HG02884 (cell line): Measurements from ENCODE around the gene CTXN1.
"Not testable (repeated sequence)": the region's sequence is repeated elsewhere in the genome, so short reads cannot be mapped to it uniquely, and the experiment has no call there.

Source experiments
- ATAC-seq: cut with Tn5 transposase; IDR thresholded peaks from one replicate; pipeline ENCODE4 v1.9.1; 2021; ENCODE audit warnings: mild to moderate bottlenecking, moderate library complexity; ENCODE audit not compliant: unreplicated experiment

CTXN1 gene

DNA sequence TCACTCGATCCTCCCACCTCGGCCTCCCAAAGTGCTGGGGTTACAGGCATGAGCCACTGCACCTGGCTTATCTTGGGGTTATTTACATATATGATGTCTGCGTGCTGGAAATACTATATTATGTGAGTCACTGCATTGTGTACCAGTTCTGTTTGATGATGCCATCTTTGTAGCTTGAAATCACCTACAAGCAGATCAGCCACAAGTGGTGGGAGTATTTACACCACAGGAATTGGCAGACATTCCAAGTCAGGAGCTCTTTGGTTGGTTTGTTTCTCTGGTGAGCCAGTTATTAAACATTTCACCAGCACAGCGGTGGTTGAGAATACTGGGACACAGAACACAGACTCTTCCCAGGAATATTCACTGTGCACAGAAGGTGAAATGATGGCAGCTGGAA, 22.0 kb upstream of the CTXN1 start:
- ATAC-seq: no peak

DNA sequence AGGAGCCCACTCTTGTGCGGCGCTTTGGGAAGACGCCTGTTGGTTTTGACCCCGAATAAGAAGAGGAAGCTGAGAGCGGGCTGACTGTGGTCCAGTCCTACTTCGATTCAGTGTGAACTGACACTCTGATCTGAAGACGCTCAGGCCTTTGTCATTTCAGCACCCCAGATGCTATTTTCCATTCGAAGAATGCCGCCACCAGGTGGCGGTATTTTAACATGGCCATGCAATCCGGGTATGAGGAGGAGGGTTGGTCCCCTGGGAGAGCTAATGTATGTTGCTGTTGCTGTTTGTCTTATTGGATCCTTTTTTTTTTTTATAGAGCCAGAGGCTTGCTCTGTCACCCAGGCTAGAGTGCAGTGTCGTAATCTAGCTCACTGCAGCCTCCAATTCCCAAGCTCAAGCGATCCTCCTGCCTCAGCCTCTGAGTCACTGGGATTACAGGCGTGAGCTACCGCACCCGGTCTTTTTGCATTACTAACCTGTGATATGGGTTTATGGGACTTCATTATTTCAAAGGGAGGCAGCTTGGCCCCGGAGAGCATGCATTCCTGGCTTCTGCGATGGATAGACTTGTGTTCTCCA, 18.3 kb upstream of the CTXN1 start:
- ATAC-seq: peak; percentile 31

DNA sequence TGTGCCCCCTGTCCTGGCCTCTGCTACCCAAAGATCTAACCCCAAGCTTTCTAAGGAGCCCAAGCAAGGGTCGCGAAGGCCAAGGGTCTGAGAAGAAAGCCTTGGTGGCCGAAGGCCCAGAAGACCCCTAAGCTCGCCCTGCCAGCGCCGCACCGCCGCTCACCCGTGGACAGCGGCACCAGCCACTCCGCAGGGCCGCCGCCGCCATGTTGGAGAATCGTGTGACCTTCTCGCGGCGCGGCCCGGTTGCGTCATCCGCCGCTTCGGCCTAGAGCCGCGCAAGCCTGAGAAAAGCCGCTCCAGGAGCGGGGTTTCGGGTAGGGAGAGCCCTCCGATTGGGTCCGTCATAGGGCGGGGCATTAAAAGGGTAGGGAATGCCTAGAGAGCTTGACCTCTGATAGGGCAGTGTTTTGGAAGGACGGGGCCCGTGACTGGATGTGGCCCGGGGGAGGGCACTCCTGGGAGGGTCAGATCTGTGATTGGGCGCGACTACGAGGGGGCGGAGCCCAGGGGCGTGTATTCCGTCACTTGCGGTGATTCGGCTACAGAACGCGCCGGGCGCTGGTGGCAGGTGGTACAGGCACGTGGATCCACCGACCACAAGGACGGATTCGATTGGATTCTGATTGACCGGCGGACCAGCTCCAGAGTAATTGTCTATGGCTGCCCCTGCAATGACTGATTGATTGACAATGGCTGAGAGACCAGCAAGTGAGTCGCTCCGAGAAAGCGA, 17.7 kb upstream of the CTXN1 start, which contains the start of gene TIMM44:
TSS of gene TIMM44 (minus strand) at position 223 of the 733 bp plus-strand sequence. CDS start at position 208, 15 bp downstream.
- peak; percentile 95 for ATAC-seq

DNA sequence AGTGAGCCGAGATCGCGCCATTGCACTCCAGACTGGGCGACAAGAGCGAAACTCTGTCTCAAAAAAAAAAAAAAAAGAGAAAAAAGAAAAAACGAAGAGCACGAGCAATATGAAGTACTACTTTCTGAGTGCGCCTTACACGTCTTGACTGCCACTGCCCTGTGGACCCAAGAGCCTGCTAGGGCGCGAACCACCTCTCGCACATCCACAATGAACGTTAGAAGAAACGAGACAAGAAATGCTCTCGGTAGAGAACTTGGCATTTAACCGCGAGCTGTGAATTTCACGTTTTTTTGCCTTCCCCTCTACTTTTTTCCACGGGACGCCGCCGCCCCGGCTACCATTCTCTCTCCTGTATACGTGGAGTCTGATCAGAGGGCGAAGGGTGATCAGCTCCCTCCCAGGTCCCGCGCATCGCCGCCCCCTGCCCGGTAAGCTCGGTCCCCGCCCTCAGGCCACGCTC, 17.1 kb upstream of the CTXN1 start:
- ATAC-seq: no peak

DNA sequence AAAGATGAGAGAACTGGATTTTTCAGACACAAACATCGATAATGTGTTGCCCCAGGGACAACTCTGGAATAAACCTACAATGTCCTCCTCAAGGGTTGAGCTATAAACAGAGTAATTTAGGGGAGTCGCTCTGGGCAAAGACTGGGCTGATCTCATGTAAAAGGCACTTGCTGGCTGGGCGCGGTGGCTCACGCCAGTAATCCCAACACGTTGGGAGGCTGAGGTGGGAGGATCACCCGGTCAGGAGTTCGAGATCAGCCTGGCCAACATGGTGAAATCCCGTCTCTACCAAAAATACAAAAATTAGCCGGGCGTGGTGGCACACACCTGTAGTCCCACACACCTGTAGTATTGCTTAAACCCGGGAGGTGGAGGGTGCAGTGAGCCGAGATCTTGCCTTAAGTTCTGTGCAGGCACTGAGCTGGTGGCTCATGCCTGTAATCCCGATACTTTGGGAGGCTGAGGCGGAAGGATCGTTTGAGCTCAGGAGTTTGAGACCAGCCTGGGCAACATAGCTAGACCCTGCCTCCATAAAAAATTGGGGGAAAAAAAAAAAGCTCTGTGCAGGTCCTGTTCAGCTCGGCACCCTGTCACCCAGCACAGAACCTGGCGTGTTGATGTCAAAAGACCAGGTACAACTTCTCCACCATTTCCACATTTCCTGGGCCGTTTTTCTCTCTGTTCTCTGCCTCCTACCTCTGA, 16.1 kb upstream of the CTXN1 start:
- no peak for ATAC-seq

DNA sequence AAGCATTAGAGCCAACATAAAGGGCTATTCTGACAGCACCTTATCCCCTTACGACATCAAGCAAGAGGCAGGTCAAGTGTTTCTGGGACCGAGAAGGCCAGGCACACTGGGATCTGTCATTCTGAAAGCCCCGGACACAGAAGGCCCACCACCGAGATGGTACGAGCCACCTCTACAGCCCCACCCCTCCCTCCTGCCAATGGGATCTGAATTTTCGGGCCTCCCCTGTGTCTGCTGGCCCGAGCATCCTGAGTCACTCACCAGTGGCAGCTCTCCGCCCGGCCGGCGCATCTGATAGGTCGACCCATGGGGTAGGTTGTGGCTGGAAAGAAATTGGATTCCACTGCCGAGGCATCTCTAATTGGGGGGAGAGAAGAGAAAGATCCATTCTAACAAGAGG, 14.9 kb upstream of the CTXN1 start:
- no peak for ATAC-seq

DNA sequence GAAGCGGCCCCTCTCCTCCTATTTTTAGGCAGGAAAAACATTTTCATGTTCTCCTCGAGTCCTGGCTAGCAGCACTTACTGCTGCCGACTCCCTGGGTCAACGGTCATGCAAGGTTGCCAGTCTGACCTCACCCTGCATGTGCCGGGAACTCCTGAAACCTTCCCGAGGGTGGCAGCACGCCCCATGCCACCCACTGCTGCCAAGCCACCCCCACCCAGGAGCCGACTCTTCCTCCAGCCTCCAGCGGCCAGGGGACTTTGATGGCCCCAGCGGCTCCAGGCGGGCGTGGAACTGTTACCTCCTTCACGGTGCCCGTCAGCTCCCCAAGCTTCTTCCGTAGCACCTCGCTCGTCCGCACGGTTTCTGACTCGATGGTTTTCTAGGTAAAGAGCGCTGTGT, 8.8 kb upstream of the CTXN1 start:
- ATAC-seq: no peak

DNA sequence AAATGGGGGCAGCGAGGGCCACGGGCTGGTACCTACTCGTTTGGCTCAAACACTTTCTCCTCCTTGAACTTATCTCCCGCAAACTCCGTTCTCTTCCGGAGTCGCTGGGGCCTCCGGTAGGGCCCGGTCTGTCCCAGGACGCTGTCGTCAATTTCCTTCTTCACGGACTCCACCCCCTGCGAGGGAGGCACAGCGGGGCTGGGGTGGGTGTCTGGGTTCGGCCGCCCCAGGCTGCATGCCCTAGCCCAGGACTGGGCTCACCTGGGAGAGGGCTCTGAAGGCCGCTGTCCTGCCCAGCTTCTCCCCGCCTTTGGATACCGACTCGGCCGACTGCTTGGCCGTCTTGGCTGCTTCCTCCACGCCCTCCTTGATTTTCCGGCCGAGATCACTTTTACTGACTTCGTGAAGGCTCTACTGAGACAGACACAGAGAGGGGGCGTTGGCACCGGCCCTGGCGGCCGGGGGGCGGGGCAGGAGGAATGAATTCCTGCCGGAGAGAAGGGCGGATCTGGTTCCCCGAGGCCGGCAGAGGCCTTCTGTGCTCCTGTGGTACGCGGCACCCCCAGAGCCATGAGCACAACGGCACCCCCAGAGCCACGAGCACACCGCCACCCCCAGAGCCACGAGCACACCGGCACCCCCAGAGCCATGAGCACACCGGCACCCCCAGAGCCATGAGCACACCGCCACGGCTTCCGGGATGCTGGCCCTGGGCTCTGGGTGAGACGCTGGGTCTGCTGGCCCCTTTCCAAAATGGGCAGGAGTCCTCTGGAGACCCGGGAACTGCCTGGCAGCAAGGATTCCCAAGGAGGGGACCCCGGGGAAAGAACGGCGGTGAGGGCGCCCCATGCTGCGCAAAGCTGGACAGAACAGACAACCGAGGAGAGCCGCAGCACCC, 8.1 kb upstream of the CTXN1 start:
- ATAC-seq: no peak

DNA sequence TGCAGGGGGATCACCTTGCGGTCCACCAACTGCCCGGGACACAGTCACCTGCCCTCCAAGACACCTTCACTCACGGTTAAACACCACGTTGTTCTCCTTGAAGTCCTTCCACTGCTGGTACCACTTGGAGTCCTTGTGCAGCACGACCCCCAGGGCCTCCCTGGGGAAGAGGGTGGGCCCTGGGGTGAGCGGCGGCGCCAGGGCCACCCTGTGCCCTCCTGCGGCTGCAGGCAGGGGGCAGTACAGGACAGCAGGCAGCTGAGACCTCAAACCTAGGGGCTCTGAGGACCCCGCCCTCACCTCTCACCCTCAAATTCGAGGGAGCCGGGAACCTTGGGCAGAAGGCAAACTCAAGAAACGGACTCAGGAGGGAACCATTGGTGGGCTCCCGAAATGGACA, 7.5 kb upstream of the CTXN1 start:
- ATAC-seq: no peak

DNA sequence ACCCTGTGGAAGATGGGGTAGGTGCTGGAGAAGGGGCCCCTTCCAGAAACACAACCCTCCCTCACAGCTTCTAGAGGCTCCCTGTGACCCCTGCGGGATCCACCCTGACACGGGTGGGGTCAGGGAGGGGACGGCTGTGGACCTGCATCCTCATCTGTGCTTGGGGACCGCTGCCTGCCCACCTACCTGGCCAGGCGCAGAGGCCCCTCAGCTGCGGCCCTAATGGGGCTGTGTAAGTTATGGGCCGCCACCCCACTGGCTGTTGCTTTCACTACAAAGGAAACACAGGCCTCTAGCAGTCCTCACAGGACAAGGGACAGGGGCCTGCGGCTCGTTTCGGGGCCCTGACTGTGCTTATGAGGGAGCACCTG, 7.0 kb upstream of the CTXN1 start:
- no peak for ATAC-seq

DNA sequence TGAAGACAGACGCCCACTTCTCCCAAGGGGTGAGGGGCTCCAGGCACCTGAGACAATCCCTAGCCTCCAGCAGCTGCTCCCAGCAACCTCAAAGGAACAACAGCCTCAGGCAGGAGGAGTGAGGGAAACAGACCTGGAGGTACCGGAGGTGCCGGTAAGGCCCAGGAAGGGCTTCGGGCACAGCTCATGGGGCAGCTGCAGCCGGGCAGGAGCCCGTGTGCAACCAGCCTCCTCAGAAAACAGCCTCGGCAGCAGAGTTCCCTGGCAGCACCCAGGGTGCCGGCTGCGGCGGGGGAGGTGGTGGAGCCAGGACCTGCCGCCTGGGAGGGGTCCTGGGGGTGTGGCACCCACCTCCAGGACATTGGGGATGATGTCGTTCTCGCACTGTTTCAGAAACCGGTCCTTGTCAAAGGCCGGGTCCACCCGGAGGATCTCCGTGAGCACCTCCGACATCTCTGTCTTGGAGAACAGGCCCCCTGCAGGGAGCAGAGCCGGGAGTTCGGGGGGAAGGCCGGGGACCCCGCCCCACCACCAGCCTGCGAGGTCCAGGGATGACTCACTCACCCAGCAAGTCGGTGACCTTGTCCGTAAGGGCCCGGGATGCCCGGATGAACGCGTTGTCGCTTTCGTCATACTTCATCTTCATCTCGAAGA, 6.5 kb upstream of the CTXN1 start:
- no peak for ATAC-seq

DNA sequence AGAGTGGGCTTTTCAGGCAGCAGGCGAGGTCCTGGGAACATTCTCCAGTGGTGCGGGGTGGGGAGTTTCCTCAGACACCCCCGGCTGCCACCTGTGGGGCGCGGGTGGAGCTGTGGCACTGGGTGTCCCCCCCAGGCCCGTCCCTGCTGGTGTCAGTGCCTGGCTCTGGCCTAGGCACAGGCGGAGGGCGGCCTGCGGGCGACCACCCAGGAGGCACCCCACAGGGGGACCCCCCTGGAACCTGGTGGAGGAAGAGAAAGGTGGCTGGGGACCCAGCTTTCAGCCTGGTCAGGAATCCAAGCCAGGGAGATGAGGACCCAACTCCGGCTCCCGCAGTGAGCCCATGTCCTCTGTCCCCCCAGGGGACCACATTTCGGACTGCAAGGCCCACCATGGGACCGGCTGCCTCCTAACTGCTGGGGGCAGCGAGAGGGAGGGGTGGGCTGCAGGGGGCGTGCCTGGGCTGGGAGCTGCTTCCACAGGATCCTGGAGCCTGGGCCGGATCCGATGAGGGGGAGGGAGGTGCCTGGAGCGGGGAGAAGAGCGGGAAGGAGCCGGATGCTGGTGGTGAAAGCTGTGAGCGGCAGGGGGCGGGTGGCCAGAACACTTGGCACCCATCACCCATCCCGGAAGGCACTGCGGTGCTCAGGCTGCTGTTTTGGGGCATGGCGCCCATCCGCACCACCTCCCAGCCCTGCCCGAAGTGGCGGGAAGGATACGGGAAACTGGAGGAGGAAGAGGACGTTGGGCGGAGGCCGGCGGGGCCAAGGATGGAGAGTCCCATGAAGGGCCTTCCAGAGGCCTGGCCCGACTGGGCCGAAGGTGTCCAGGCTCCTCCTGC, 5.5 kb upstream of the CTXN1 start:
- ATAC-seq: no peak

DNA sequence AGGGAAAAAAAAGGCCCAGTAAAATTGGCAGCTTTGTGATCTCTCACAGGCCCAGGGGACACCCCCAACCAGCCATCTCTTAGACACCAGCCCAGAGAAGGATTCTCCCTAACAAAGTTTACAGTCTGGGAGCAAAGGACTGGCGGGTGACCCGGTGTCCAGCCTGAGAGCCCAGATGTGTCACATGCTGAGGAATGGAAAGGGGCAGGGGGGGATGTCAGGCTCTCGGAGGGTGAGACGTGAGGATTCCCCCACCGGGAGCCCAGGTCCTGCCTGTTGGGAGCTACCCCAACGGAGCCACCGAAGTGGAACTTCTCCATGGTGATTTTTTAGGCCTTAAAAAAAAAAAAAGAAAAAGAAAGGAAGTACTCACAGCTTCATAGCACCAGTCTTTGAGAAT, 4.8 kb upstream of the CTXN1 start:
- no peak for ATAC-seq

DNA sequence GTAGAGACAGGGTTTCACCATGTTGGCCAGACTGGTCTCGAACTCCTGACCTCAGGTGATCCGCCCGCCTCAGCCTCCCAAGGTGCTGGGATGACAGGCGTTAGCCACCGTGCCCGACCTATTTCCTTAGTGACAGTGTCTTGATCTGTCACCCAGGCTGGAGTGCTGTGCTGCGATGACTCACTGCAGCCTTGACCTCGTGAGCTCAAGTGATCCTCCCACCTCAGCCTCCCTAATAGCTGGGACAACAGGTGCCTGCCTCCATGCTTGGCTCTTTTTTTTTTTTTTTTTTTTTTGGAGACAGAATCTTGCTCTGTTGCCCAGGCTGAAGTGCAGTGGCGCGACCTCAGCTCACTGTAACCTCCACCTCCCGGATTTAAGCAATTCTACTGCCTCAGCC, 4.1 kb upstream of the CTXN1 start:
- not testable (repeated sequence) for ATAC-seq

DNA sequence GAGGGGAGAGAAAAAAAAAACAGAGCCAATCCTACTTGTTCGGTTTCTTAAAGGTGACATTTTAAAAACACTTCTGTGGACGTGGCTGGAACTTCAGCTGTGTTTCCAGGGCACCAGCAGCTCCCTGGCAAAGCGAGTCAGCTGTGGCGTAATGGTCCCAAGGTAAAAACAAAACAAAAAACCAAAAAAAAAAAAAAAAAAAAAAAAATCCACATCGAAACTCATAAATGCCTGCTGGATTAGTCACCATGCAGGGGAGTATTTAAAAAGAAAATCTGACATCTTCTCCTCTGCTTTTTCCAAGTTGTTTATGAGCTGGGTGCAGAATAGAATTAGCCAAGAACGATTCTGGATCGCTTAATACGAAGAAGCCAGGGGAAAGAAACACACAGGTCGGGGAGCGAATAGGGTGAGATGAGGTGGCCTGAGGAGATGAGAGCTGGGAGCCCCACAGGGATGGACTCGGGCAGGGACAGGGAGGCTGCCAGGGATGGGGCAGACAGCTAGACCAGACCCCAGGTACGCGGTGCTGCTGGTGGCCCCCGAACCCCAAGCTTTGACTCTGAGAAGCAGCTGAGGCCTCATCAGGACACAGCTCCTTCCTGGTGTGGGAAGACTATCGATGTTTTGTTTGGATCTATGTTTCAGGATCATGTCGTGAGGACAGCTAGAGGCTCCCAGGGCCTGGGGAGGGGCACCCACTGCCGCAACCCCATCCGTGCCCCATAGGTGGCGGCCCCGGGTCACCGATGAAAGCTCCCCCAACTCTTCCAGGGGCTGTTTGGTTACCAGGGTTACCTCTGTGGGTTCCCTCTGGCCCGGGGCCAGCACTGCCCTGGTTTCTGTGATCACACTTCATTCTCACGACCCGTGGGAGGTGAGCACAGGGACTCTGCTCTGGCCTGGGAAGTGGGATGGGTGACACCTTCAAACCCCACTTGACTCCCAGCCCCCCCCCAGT, 3.1 kb upstream of the CTXN1 start:
- ATAC-seq: no peak

DNA sequence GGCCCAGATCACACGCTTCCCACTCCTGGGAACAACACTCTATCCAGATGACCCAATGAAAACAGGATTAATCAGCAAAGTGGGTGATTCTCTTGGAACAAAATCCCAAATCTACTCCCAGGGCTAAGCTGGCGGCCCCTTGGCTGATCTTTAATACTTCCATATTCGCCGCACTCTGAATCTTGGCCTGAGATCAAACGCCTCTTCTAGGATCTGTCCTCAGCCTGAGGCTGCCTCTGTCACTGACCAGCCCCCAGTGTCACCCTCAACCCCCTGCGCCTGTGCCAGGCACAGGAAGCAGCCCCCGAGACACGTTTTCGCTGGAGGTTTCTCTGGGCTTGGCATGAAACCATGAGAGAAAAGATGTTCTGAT, 2.4 kb upstream of the CTXN1 start:
- ATAC-seq: no peak

DNA sequence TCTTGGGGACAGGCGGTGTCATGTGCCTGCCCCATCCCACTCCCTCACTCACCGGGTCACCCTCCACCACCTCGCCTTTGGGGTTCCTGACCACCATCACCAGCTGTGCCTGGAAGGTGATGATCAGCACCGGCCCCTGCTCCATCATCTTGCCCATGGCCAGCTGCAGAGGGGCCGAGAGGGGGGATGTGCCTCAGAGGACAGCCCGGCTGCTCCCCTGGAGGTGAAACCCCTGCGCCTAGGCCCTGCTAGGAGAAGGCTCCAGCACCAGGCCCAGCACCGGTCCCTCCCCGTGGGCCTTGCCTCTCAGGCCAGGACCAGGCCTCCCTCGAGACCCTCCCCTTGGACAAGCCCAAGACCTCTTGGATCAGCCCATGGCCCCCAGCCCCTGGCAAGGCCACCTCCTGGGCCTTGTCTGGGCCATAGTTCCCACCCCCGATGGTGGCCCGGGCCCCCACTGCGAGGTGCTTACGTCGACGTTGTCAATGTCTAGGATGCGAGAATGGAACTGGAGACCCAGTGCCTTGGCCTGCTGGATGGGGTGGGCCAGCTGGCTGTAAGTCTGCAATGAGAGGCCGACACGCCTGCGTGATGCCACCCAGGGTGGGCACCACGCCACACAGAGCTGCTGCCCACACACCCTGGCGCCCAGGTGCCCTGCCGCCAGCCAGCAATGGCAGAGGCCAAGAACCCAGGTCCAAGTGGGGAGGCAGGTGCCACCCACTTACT, 1.8 kb upstream of the CTXN1 start:
- ATAC-seq: no peak
